GM12872 (cell line): ENCODE results near the gene TLR5.

Experiments used
- CTCF ChIP-seq: IDR thresholded peaks from 3 replicates; pipeline ENCODE4 v1.5.1; 2011; ENCODE audit warnings: low read depth, mild to moderate bottlenecking, low read length, moderate library complexity; ENCODE audit not compliant: insufficient read depth

The TLR5 gene

GRCh38 chr1:223180731-223181321 is 37.8 kb upstream of the TLR5 start:
- no peak for TF ChIP-seq CTCF

- no peak for TF ChIP-seq CTCF
These were observed 36.7 kb upstream of the TLR5 start for GRCh38 chr1:223179786-223180185.

GRCh38 chr1:223179280-223179679 is 36.2 kb upstream of the TLR5 start:
- TF ChIP-seq CTCF, result no peak

GRCh38 chr1:223177681-223178080 is 34.6 kb upstream of the TLR5 start:
- TF ChIP-seq CTCF, result no peak

GRCh38 chr1:223176437-223176836 is 33.4 kb upstream of the TLR5 start:
- no peak for TF ChIP-seq CTCF

- no peak for TF ChIP-seq CTCF
These were observed 32.6 kb upstream of the TLR5 start for GRCh38 chr1:223175633-223176032.

- no peak for TF ChIP-seq CTCF
These were observed 32.0 kb upstream of the TLR5 start for GRCh38 chr1:223175032-223175431.

- no peak for TF ChIP-seq CTCF
These were observed 18.3 kb upstream of the TLR5 start for GRCh38 chr1:223161321-223161720.
